CD4-positive, alpha-beta T cell treated with Interferon gamma for 1 hour (primary cell): Measurements from ENCODE around the gene ST3GAL4.
A peak's percentile ranks its signal among the peaks of the same experiment; 100 is the strongest.

ENCODE experiments used
- DNase-seq: peaks from one replicate; pipeline ENCODE4 v3.0.0-alpha.2; 2020

ST3GAL4 gene

DNA sequence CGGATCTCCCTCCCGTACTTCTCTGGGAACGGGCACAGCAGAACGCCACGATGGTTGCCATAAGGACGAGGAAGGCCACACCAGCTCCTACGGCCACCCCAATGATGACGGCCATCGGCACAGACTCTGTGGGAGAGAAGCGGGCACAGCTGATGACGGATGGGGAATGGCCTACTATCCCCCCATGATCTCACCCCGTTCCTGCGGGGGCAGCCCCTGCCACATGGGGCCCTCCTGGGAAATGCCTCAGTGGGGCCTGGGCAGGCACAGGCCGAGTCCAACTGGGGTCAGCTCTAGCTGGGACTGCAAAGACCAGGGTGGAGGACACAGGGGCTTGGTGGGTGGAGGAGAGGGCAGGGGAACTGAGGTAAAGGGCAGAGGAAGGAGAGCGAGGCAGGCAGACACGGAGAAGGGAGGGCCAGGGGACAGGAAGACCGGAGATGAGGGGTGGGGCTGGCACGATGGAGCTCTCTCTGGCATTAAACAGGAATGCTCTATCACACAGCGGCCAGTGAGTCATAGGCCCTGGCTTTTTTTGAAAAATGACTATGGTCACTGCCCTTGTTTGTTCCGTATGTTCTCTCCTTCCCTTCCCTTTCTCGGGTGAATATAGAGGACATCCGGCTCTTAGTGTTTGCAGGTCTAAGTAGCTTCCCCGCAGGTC lies 76.0 kb downstream of the ST3GAL4 start:
- DNase-seq, result no peak

DNA sequence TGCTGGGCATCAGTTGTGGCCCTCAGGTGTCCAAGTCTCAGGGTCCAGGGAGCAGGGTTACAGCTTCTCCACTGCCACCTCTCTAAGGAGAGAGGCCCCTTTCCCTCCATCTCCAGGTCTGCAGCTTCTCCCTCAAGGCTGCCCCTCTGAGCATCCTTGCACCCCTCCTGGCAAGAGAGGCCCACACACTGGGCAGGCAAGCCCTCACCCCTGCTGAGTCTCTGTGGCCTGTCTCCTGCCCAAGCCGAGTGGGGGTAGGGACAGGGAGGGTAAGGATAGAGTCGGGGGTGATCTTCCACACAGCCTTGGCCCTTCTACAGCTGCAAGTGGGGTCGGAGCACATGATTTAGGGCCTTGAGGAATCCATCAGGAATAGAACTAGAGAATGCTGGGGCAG lies 76.6 kb downstream of the ST3GAL4 start:
- no peak for DNase-seq

DNA sequence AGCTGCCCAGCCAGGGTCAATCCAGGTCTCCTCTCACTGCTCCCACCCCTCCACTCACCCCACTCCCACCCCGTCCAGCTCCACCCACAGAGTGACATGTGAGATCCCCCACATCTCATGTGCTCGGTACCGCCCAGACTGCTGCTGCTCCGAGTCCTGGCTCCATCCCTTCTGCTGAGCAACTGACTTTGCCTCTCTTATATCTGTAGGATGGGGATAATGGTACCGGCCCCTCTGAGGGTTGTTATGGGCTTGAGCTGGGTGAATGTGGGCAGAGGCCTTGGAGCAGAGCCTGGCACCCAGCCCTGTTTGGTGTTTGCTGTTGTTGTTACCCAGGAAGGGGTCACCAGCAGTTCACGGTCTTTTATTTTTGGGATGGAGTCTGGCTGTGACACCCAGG lies 77.0 kb downstream of the ST3GAL4 start:
- no peak for DNase-seq

DNA sequence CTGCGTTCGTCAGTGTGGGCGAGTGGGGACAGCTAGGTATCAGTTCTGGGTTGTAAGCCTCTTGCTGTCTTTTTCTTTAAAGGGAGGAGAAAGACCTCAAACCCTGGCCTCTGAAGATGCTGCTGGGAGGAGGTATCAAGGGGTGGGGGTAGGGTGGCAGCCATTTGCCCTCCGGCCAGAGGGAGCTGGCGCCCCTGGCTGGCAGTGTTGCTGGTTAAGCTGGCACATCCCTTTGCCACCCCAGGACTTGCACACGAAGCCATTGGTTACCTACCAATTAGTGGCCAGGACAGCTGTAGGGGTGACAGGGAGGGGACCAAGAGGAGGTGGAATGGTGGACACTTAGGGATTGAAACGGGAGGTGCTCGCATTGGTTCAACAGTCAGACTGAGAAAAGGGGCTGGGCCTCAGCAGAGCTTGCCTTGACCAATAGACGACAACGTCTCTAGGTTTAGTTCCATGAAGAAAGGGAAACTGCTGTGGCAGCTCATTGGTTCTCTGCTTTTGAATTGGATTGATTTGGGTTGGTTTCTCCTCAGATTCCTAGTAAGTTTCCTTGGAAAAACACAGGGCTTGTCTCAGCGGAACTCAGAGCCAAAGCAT lies 77.9 kb downstream of the ST3GAL4 start:
- DNase-seq, result no peak

DNA sequence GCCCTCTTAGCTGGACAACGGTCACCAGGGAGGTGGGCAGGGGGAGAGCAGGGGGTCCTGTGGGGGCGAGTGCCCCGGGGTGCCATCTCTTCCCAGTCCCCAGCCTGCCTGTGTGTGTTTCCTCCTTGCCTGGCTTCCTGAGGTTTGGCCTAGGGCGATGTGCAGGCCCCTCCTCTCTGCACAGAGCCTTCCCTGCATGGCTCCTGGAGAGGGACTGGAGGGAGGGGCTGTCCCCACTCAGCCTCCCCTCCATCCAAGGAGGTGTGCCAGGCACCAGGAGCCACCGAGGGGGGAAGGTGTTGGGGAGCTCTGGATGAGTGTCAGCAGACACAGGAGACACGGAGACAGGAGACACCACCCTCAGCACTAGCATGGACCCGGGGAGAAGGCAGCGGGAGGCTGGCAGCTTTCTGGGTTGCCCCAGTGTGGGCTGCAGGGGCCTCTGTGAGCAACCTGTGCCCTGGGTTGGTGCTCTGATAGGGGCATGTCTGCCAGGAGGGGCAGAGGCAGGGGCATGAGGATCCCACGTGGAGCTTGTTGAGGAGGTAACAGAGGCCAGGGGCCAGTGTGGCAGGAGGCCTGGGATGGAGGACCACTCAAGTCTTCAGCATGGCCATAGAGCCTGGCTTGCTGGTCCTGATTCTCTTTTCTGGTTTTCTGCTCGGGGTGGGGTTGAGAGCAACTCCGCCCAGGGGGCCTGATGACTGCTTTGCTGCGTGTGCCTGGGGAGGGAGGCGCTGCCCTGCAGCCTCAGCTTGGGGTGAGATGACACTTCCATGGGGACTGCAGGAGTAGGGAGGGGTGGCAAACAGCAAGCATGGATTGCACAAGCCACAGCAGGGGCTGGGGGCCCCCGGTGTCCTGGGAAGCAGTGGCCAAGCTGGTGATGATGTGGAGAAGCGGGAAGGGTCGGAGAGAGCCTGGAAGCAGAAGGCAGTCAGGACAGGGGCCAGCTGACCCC lies 78.8 kb downstream of the ST3GAL4 start:
- no peak for DNase-seq

DNA sequence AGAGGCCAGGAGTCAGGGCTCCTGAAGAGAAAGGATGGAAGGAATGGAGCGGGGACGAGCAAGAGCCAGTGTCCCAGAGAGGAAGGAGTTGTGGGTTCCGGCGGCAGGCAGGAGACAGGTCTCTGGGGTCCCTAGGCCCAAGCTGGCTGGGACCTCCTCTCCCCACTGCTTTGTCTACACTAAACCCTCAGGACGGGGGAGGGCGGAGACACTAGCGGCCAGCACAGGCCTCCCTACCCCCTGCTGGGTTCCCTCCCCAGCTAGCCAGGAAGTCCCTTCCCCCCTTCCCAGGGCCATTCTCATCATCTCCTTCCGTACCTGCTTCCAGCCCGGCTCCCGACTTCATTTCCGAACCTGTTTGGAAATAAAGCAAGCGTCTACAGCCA lies 79.5 kb downstream of the ST3GAL4 start:
- no peak for DNase-seq

DNA sequence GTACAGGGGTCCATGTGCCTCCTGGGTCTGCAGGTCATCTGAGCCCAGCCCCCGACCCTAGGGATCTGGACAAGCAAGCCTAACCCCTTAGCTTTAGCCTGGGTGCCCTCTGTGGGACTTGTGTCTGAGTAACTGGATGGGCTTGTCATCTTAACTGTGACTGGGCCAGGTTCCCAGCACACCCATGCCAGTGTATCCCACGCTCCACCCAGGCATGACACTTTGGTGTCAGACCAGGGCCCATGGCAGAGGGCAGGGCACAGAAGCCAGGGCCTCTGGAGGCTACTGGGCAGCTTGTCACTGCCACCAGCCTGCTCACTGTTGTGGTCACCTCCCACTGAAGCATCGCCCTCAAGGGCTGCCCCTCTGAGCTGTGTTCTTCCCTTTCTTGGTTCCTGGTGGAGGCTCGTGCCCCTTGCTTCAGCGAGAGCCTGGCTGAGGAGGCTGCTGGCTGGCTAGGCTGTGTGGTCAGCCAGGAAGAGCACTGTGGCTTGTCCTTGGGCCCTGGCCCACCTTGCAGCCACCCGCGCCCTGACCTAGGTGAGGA lies 80.8 kb downstream of the ST3GAL4 start:
- DNase-seq, result no peak

DNA sequence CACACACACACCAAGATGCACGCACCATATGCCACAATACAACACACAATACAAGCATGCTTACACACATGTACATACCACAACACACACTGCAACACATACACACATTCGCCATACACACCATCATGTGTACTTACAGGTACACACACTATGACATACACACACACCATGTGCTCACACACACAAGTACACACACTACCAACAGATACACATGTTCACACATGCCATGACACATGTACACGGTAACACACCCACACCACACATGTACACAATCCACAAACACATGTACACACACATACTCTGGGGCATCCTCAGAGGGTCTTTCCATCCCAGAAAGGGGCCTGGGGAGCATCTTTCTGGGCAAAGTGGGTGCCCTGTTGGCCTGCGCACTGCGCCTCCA lies 82.2 kb downstream of the ST3GAL4 start:
- DNase-seq, result no peak

DNA sequence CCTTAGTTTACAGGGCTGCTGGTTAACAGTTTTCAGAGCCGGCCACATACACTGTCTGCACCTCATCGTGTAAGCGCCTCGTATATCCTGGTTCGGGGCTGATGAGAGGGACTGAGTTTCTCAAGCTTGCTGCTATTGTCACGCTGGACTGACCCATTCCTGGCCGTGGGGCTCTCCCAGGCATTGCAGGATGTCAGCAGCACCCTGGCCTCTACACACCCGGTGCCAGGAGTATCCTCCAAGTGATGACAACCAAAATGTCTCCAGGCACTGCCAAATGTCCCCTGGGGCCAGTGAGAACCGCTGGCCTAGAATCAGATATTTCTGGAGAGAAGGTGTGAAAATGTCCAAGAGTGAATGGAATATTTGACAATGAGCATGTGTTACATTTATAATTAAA lies 82.8 kb downstream of the ST3GAL4 start:
- no peak for DNase-seq

DNA sequence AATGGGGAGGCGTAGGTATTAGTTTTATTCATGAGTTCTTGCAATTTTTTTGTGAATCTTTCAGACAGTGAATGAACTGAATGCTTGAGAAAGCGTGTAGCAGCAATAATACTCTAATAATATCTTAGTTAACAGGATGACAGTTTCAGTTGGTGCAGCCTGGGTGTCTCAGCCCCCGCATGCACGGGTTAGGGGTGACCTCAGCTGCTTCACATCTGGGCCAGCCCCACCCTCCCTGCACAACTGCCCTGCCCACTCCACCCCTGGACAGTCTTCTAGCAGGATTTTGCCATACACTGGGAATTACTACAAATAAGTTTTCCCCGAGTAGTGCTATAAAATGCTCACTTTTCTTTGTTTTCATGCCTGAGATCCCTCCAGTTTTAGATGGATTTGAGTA lies 83.2 kb downstream of the ST3GAL4 start:
- DNase-seq, result no peak

DNA sequence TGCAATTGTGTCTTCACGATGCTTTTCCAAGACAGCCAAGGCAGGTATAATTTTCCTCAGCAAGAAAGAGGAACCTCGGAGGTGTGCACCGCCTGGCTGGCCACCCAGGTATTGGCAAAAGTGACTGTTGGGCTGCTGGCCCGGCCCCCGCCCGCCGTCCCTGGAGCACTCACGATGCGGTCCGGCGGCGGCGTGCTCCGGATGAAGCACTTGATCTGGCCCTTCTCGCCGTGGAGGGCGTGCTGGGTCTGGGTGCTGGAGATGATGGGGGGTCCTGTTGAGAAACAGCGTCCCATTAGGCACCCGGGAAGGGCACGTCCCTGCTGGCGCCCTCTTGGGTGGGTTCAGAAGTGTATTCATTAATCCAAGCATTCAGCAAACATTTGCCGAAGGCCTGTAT lies 84.8 kb downstream of the ST3GAL4 start:
- DNase-seq, result no peak

DNA sequence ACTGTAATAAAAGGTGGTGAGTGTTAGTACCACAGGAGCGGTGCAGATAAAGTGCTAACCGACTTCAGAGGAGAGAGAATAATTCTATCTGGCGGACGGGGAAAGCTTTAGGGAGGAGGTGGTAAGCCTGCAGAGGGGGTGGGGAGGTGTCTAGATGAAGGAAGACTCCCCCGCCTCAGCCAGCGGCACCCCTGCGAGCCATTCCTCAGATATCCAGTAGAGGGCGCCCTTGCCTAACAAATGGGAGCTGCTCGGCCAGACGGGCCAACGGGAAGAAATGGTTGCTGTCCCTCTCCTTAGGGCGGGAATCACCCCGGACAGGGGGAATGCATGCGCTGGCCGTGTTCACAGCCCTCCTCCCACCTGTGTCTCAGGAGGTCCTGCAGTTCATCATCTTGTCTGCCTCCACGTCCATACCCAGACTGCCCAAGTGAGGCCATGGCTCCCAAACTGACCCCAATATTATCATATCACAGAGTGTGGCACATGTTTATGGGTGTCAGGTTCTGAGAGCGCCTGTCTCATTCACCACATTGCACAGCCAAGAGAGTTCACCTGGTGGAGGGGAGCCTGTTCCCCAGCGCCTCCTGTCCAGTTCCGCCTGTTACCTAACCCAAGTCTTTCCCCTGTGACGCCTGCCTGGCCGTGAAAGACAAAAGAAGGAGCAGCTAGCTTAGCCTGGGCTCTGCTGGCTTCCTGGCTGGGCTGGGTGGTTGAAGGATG lies 85.5 kb downstream of the ST3GAL4 start:
- peak; percentile 62 for DNase-seq

DNA sequence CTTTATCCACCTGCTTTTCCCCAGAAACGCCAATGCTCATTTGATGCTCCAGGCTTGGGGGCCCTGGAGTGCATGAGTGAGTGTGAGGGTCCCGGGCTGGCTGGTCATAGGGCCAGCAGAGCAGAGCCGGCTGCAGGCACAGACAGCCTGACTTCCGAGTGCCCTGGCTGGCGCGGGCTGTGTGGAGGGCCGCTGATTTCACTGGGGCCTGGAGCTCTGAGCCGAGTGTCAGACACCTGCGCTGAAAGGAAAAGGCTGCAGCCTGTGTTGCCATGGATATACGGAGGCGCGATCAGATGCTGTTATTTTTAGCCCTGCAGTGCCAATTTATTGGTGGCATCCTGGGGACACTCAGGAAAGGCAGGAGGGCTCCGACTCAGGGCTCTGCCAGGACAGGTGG lies 87.6 kb downstream of the ST3GAL4 start:
- no peak for DNase-seq

DNA sequence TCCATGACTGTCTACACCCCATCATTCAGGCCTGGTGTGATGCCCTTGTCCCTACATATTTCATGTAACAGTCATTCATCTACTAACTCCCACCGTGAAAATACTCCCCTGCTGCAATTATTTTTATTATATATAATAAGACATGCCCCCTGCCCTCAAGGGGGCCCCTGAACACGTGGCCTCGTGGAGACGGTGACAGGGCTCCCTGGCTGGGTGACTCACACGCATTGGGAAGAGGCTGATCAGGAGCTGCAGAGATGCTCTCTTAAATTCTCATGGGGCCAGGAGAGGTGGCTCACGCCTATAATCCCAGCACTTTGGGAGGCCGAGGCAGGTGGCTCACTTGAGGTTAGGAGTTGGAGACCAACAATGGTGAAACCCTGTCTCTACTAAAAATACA lies 88.6 kb downstream of the ST3GAL4 start:
- DNase-seq, result no peak

DNA sequence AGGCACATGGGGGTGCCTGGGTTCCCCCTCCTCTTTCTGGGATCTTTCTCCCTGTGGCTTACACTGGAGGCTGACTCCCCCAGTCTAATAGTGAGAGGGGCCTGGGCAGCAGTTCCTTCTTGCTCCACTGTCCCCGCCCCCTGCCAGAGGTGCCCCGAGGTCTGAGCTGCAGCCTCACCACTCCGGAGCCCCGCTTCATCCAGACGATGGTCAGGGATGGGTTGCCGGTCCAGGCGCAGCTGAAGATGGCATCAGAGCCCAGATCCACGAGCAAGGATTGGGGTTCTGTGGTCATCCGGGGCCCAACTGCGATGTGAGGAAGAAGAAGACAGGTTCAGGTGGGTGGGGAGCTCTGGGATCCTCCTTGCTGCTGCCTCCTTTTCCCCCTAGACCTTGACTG lies 91.1 kb downstream of the ST3GAL4 start:
- DNase-seq, result no peak

DNA sequence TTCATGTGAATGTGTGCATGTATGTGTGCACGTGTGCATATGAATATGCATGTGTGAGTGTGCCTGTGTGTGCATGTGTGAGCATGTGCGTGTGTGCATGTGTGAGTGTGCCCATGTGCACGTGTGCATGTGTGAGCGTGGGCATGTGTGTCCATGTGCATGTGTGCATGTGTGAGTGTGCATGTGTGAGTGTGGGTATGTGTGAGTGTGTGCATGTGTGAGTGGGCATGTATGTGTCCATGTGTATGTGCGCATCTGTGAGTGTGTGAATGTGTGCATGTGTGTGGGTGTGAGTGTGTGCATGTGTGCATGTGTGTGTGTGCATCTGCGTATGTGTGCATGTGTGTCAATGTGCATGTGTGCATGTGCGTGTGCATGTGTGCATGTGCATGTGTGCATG lies 94.7 kb downstream of the ST3GAL4 start:
- DNase-seq, result no peak

DNA sequence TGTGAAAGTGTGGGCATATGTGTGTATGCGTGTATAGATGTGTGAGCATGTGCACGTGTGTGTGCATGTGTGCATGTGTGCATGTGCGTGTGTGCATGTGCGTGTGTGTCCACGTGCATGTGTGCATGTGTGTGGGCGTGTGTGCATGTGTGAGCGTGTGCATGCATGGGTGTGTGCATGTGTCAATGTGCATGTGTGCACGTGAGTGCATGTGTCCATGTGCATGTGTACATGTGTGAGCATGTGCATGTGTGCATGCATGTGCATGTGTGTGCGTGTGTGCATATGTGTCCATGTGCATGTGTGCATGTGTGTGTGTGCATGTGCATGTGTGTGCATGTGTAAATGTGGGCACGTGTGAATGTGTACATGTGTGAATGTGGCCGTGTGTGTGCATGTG lies 95.3 kb downstream of the ST3GAL4 start:
- DNase-seq, result no peak

DNA sequence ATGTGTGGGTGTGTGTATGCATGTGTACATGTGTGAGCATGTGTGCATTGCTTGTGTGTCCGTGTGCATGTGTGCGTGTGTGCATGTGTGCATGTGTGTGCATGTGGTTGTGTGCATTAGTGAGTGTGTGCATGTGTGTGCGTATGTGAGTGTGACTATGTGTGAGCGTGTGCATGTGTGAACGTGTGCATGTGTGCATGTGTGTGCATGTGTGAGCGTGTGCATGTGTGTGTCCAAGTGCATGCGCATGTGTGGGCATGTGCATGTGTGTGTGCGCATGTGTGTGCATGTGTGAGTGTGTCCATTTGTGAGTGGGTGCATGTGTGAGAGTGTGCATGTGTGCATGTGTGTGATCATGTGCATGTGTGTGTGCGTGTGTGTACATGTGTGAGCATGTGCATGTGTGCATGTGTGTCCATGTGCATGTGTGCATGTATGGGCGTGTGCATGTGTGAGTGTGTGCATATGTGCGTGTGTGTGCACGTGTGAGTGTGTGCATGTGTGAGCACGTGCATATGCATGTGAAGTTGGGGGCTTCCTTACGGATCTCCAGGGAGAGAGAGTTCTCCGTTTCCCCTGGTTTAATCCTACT lies 95.8 kb downstream of the ST3GAL4 start:
- DNase-seq, result no peak

DNA sequence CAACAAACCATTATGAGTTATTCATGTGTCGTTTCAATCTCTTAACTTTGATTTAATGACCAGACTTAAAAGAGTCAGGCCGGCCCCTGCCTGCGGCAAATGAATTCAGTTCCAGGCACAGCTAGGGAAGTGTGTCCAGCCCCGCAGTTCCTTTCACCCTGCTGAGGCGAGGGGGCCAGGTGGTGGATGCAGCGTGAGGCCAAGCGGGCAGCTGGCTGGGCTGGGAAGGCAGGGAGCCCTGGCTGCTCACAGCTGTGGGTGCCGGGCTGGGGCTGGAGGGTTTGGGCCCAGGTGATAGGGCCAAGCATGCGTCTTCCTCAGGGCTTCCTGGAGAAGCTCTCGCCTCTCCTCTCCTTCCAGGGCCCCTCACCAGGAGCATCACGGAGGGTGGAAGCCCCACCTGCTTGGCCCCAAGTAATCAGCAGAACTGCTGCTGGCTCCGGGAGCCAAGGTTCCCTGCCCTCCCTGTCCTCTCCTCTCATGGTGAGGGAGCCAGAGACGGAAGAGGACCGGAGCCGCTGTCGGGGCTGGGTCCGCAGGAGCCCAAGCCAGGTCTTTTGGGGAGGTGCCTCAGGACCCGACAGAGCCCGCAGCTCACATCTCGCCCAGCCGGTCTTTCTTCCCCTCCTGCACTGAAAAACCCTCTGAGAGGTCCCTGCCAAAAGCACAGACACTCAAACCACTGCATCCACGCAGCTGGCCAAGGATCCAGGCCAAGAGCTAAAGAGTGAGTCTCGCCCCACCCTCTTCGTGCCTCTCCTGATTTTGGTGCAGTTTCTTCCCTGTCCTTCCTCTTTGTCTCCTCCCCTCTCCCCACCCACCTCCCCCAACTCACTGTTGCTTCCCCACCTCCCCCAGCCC lies 97.0 kb downstream of the ST3GAL4 start:
- DNase-seq, result no peak

DNA sequence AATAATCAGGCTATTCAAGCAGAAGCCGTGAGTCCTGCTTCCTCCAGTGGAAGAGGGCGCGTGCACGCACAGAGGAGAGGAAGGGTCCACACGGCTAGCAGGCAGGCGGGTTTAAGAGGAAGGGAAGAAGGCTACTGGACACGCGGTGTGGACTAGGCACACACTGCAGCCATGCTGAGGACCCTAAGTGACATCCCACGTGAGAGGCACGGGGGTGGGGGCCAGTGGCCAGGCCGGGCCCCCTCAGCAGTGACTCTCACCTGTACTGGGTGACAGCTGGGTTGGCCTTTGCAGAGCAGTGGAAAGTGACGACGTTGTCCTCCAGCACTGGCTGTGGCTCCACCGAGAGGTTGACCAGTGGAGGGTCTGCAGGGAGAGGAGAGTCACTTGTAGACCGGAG lies 100.6 kb downstream of the ST3GAL4 start:
- DNase-seq, result no peak

DNA sequence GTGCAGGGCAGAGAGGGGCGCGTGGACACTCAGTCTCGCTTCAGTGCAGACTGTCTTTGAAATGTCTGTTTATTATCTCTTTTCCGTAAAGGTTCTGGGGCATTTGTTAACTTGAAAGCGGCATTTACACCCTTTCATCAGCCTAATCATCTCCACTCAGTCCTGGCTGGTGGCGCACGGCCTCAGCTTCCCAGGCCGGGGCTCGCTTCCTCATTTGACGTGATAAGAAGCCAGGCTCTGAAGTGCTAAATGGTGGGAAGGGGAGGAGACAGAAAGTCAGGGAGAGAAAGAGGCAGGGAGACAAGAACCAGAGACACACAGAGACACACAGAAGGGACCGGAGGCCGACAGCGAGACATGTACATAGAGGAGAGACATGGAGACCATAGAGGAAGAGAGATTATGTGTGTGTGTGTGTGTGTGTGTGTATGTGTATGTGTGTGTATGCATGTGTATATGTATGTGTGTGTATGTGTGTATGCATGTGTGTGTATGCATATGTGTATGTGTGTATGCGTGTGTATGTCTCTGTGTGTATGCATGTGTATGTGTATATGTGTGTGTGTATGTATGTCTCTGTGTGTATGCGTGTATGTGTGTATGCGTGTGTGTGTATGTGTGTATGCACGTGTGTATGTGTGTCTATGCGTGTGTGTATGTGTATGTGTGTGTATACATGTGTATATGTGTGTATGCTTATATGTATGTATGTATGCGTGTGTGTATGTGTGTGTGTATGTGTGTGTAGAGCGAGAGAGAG lies 101.5 kb downstream of the ST3GAL4 start:
- DNase-seq, result no peak
